Loucy (cell line): Measurements from ENCODE around the gene TBC1D2B.

ENCODE experiments used
- H2AFZ ChIP-seq: fragments of 200-600 bp; sonication (generic); 2 replicates; pipeline ENCODE4 v1.6.0; 2016; ENCODE audit warnings: antibody characterized with exemption, mild to moderate bottlenecking, low read length, moderate library complexity
- H3F3A ChIP-seq: fragments of 200-600 bp; 2 replicates; pipeline ENCODE4 v1.6.0; 2016; ENCODE audit warnings: antibody characterized with exemption, low read depth, mild to moderate bottlenecking
- H3K27me3 ChIP-seq: fragments of 200-600 bp; sonication (generic); 2 replicates; pipeline ENCODE4 v1.6.1; 2014; ENCODE audit warnings: low read length, mild to moderate bottlenecking; ENCODE audit not compliant: insufficient read depth, poor library complexity, severe bottlenecking
- H3K36me3 ChIP-seq: fragments of 200-600 bp; sonication (generic); 2 replicates; pipeline ENCODE4 v1.6.1; 2016; ENCODE audit warnings: low read length; ENCODE audit not compliant: insufficient read depth
- H3K4me1 ChIP-seq: fragments of 200-600 bp; sonication (generic); 2 replicates; pipeline ENCODE4 v1.5.1; 2014; ENCODE audit warnings: low read length, mild to moderate bottlenecking; ENCODE audit not compliant: insufficient read depth, poor library complexity, severe bottlenecking
- H3K4me2 ChIP-seq: fragments of 200-600 bp; sonication (generic); 2 replicates; pipeline ENCODE4 v1.6.0; 2014; ENCODE audit warnings: antibody characterized with exemption, low read length, low read depth, mild to moderate bottlenecking; ENCODE audit not compliant: poor library complexity, severe bottlenecking
- H3K4me3 ChIP-seq: fragments of 200-600 bp; sonication (generic); 2 replicates; pipeline ENCODE4 v1.5.1; 2014; ENCODE audit warnings: low read length, mild to moderate bottlenecking, mixed read lengths; ENCODE audit not compliant: poor library complexity, severe bottlenecking
- H3K79me2 ChIP-seq: fragments of 200-600 bp; sonication (generic); 2 replicates; pipeline ENCODE4 v1.6.1; 2014; ENCODE audit warnings: low read length; ENCODE audit not compliant: insufficient read depth
- H3K9ac ChIP-seq: fragments of 200-600 bp; sonication (generic); 2 replicates; pipeline ENCODE4 v1.6.0; 2014; ENCODE audit warnings: mild to moderate bottlenecking, low read depth, low read length, moderate library complexity; ENCODE audit not compliant: poor library complexity, severe bottlenecking
- H3K9me2 ChIP-seq: fragments of 200-600 bp; sonication (generic); replicated peaks from 2 replicates; pipeline ENCODE4 v1.6.1; 2016; ENCODE audit warnings: low read depth, low read length, mixed read lengths
- H3K9me3 ChIP-seq: fragments of 200-600 bp; sonication (generic); 2 replicates; pipeline ENCODE4 v1.6.1; 2014; ENCODE audit warnings: mild to moderate bottlenecking, antibody characterized with exemption, low read length, low read depth; ENCODE audit not compliant: insufficient read depth
- H4K20me1 ChIP-seq: fragments of 200-600 bp; sonication (generic); 2 replicates; pipeline ENCODE4 v1.6.0; 2014; ENCODE audit warnings: antibody characterized with exemption, low read length, mild to moderate bottlenecking; ENCODE audit not compliant: insufficient read depth, poor library complexity, severe bottlenecking
- CTCF ChIP-seq: fragments of 200-600 bp; sonication (generic); conservative IDR thresholded peaks from 2 replicates; pipeline ENCODE4 v1.5.1; 2014; ENCODE audit warnings: mild to moderate bottlenecking, antibody characterized with exemption, low read length
- EZH2phosphoT487 ChIP-seq: fragments of 200-600 bp; IDR thresholded peaks from 2 replicates; pipeline ENCODE4 v1.6.1; 2018; ENCODE audit warnings: antibody characterized with exemption, mild to moderate bottlenecking, moderate library complexity, borderline replicate concordance

Gene TBC1D2B

GRCh38 chr15:78092261-78093041, 14.9 kb upstream of the TBC1D2B start, which contains the start of gene SH2D7:
Gene SH2D7, plus strand, starts transcription at chr15:78092561. Its CDS starts 24 bp downstream, at chr15:78092585.
- peak within 1 kb of the TSS; percentile 22 for H3K9ac ChIP-seq
- H3K4me3 ChIP-seq: no peak within 1 kb of the TSS
- no peak within 1 kb of the TSS for H3K4me2 ChIP-seq
- no peaks in the 10 kb centered on the region for H3F3A ChIP-seq
- no peaks in the 10 kb centered on the region for H3K27me3 ChIP-seq
- H3K9me2 ChIP-seq: no peaks in the 10 kb centered on the region
- no peaks in the 10 kb centered on the region for H3K9me3 ChIP-seq
- no peaks in the 10 kb centered on the region for H3K36me3 ChIP-seq
- no peaks in the 10 kb centered on the region for H3K79me2 ChIP-seq
- H2AFZ ChIP-seq: peak within 1 kb of the TSS; percentile 27; the same call in 1 of the 2 replicates
- no peaks in the 10 kb centered on the region for H4K20me1 ChIP-seq
- peaks cover 20% of the 10 kb centered on the region for H3K4me1 ChIP-seq
- TF ChIP-seq EZH2phosphoT487: no peak
- no peak for TF ChIP-seq CTCF

GRCh38 chr15:78090422-78091063, 13.0 kb upstream of the TBC1D2B start:
- no peaks in the 10 kb centered on the region for H3K79me2 ChIP-seq
- H3K4me2 ChIP-seq: no peak overlapping the region
- H3K27me3 ChIP-seq: no peaks in the 10 kb centered on the region
- no peak overlapping the region for H3K9ac ChIP-seq
- no peak overlapping the region for H3K4me3 ChIP-seq
- H3K36me3 ChIP-seq: no peaks in the 10 kb centered on the region
- H3K9me2 ChIP-seq: no peaks in the 10 kb centered on the region
- no peak for TF ChIP-seq CTCF
- TF ChIP-seq EZH2phosphoT487: no peak
- no peak overlapping the region for H2AFZ ChIP-seq
- H3K9me3 ChIP-seq: no peaks in the 10 kb centered on the region
- H4K20me1 ChIP-seq: no peaks in the 10 kb centered on the region
- H3F3A ChIP-seq: no peaks in the 10 kb centered on the region
- peaks cover 20% of the 10 kb centered on the region for H3K4me1 ChIP-seq

- Histone ChIP-seq H3K4me1 (peaks cover 30% of the 10 kb centered on the region), H3K4me3 (no peak overlapping the region), H3K79me2 (no peaks in the 10 kb centered on the region), H3K27me3 (no peaks in the 10 kb centered on the region), H2AFZ (no peak overlapping the region), H3K9me2 (no peaks in the 10 kb centered on the region), H4K20me1 (no peaks in the 10 kb centered on the region), H3K9me3 (no peaks in the 10 kb centered on the region), H3F3A (no peaks in the 10 kb centered on the region), H3K36me3 (no peaks in the 10 kb centered on the region), H3K4me2 (no peak overlapping the region), H3K9ac (no peak overlapping the region)
- TF ChIP-seq EZH2phosphoT487 (no peak), CTCF (no peak)
Measured at GRCh38 chr15:78088773-78089080, 11.2 kb upstream of the TBC1D2B start.
